ENCODE data around the gene ZNF211.

GRCh38 chr19:57653689-57654088 lies 20.7 kb downstream of the ZNF211 start:
- TF ChIP-seq, protein P1, sequence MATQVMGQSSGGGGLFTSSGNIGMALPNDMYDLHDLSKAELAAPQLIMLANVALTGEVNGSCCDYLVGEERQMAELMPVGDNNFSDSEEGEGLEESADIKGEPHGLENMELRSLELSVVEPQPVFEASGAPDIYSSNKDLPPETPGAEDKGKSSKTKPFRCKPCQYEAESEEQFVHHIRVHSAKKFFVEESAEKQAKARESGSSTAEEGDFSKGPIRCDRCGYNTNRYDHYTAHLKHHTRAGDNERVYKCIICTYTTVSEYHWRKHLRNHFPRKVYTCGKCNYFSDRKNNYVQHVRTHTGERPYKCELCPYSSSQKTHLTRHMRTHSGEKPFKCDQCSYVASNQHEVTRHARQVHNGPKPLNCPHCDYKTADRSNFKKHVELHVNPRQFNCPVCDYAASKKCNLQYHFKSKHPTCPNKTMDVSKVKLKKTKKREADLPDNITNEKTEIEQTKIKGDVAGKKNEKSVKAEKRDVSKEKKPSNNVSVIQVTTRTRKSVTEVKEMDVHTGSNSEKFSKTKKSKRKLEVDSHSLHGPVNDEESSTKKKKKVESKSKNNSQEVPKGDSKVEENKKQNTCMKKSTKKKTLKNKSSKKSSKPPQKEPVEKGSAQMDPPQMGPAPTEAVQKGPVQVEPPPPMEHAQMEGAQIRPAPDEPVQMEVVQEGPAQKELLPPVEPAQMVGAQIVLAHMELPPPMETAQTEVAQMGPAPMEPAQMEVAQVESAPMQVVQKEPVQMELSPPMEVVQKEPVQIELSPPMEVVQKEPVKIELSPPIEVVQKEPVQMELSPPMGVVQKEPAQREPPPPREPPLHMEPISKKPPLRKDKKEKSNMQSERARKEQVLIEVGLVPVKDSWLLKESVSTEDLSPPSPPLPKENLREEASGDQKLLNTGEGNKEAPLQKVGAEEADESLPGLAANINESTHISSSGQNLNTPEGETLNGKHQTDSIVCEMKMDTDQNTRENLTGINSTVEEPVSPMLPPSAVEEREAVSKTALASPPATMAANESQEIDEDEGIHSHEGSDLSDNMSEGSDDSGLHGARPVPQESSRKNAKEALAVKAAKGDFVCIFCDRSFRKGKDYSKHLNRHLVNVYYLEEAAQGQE (IDR thresholded peaks at IDR 0.05; ENCODE audit: insufficient read depth in 1 of 2, low read depth in 2 of 2, low read length in 2 of 2): no peak
- no peak for TF ChIP-seq POLR2AphosphoS5 (IDR thresholded peaks at IDR 0.05; ENCODE audit: low read depth, low read length)
- TF ChIP-seq SIN3A (IDR thresholded peaks at IDR 0.05; ENCODE audit: borderline replicate concordance, insufficient read depth, low read length): no peak
- no peak for TF ChIP-seq TAF1 (IDR thresholded peaks at IDR 0.05; ENCODE audit: borderline replicate concordance, insufficient read depth, low read length)
- no peak for TF ChIP-seq FOXP2 (optimal IDR thresholded peaks at IDR 0.05; ENCODE audit: borderline replicate concordance, extremely low read depth, extremely low read length, insufficient read depth)
